Suprapubic skin (tissue), 3 donors: ENCODE data around the gene PANX2.

ENCODE experiments used
- EP300 ChIP-seq: sonication (generic); formaldehyde crosslinking; IDR thresholded peaks from one replicate; pipeline ENCODE4 v1.6.1; 2017; ENCODE audit warnings: antibody characterized with exemption
- POLR2A ChIP-seq, 2 donors: fragments of 450-650 bp; IDR thresholded peaks; one replicate each; pipeline ENCODE4 v1.6.1; 2017; ENCODE audit warnings: antibody characterized with exemption in 2 of 2, mild to moderate bottlenecking in 2 of 2, moderate library complexity in 2 of 2
- TF ChIP-seq, protein P1 (sequence below), 2 donors: fragments of 200-600 bp in 1 of 2; fragments of 450-650 bp in 1 of 2; sonication (generic) in 1 of 2; IDR thresholded peaks; one replicate each; pipeline ENCODE4 v1.5.1; 2016 to 2019; ENCODE audit warnings: antibody characterized with exemption in 2 of 2, mild to moderate bottlenecking in 1 of 2, moderate library complexity in 1 of 2

DNA sequence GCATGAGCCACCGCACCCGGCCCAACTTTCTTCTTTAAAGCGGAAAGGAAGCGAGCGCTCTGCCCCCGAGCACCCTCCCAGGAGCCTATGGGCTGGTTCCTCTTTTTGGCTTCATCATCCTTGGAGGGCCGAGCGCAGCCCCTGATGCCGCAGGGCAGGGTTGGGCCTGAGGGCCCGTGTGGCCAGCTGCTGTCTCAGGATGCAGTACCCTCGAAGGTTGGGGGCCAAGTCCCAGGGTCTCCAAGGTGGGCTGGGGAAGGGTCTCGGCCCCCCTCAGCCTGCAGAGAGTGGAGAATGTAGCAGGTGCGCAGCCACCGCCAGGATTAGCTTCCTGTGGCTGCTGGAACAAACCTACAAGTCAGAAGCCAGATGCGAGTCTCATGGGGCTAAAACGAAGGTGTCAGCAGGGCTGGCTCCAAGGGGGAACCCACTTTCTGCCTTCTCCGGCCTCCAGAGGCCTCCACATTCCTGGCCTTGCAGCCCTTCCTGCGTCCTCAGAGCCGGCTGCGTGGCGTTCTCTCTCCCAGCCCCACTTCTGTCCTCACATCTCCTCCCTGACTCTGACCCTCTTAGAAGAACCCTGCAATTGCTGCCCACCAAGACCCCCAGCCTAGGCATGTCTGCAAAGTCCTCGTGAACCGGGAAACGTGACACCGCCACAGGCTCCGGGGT, 2.9 kb downstream of the PANX2 start:
- TF ChIP-seq, protein P1, sequence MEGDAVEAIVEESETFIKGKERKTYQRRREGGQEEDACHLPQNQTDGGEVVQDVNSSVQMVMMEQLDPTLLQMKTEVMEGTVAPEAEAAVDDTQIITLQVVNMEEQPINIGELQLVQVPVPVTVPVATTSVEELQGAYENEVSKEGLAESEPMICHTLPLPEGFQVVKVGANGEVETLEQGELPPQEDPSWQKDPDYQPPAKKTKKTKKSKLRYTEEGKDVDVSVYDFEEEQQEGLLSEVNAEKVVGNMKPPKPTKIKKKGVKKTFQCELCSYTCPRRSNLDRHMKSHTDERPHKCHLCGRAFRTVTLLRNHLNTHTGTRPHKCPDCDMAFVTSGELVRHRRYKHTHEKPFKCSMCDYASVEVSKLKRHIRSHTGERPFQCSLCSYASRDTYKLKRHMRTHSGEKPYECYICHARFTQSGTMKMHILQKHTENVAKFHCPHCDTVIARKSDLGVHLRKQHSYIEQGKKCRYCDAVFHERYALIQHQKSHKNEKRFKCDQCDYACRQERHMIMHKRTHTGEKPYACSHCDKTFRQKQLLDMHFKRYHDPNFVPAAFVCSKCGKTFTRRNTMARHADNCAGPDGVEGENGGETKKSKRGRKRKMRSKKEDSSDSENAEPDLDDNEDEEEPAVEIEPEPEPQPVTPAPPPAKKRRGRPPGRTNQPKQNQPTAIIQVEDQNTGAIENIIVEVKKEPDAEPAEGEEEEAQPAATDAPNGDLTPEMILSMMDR (IDR thresholded peaks at IDR 0.05): no peak
- TF ChIP-seq POLR2A (IDR thresholded peaks at IDR 0.05): no peak
- TF ChIP-seq EP300: no peak
